ENCODE data around the gene PPP5C.
"Not testable (repeated sequence)": the region's sequence is repeated elsewhere in the genome, so short reads cannot be mapped to it uniquely, and the experiment has no call there.

PPP5C gene

GRCh38 chr19:46384396-46384795 lies 37.5 kb downstream of the PPP5C start:
- DNase-seq (ENCODE audit: low read depth in 1 of 2, low spot score in 1 of 2): no peak

- DNase-seq (ENCODE audit: low read depth in 1 of 2, low spot score in 1 of 2): no peak
Observed at GRCh38 chr19:46385636-46386035, 38.7 kb downstream of the PPP5C start.

GRCh38 chr19:46386151-46386550 lies 39.3 kb downstream of the PPP5C start:
- no peak for DNase-seq (ENCODE audit: low read depth in 1 of 2, low spot score in 1 of 2)

GRCh38 chr19:46386996-46387712 lies 40.3 kb downstream of the PPP5C start:
- no peak for DNase-seq (ENCODE audit: low read depth in 1 of 2, low spot score in 1 of 2)

GRCh38 chr19:46387713-46388130 lies 40.8 kb downstream of the PPP5C start:
- no peak for DNase-seq (ENCODE audit: low read depth in 1 of 2, low spot score in 1 of 2)

GRCh38 chr19:46388311-46389095 lies 41.6 kb downstream of the PPP5C start:
- DNase-seq (ENCODE audit: low read depth in 1 of 2, low spot score in 1 of 2): no peak

- DNase-seq (ENCODE audit: low read depth in 1 of 2, low spot score in 1 of 2): no peak
Observed at GRCh38 chr19:46390121-46390858, 43.4 kb downstream of the PPP5C start.

- no peak for DNase-seq (ENCODE audit: low read depth in 1 of 2, low spot score in 1 of 2)
Observed at GRCh38 chr19:46390866-46391265, 44.0 kb downstream of the PPP5C start.

- no peak for DNase-seq (ENCODE audit: low read depth in 1 of 2, low spot score in 1 of 2)
Observed at GRCh38 chr19:46391296-46392251, 44.7 kb downstream of the PPP5C start.

GRCh38 chr19:46392252-46392801 lies 45.4 kb downstream of the PPP5C start:
- DNase-seq (ENCODE audit: low read depth in 1 of 2, low spot score in 1 of 2): no peak

- DNase-seq (ENCODE audit: low read depth in 1 of 2, low spot score in 1 of 2): no peak
Observed at GRCh38 chr19:46392837-46393236, 46.0 kb downstream of the PPP5C start.

- no peak for DNase-seq (ENCODE audit: low read depth in 1 of 2, low spot score in 1 of 2)
Observed at GRCh38 chr19:46393456-46394401, 46.8 kb downstream of the PPP5C start.

- no peak for DNase-seq (ENCODE audit: low read depth in 1 of 2, low spot score in 1 of 2)
Observed at GRCh38 chr19:46394402-46394797, 47.5 kb downstream of the PPP5C start.

- DNase-seq (ENCODE audit: low read depth in 1 of 2, low spot score in 1 of 2): not testable (repeated sequence)
Observed at GRCh38 chr19:46397801-46398479, 51.1 kb downstream of the PPP5C start.

- DNase-seq (ENCODE audit: low read depth in 1 of 2, low spot score in 1 of 2): no peak
Observed at GRCh38 chr19:46402725-46403124, 55.8 kb downstream of the PPP5C start.

GRCh38 chr19:46404055-46404752 lies 57.3 kb downstream of the PPP5C start:
- no peak for DNase-seq (ENCODE audit: low read depth in 1 of 2, low spot score in 1 of 2)

- DNase-seq (ENCODE audit: low read depth in 1 of 2, low spot score in 1 of 2): no peak
Observed at GRCh38 chr19:46404753-46405468, 58.0 kb downstream of the PPP5C start.
